ENCODE results near the gene HNRNPA0. TPM values are rescaled to one million over a fixed set of nuclear protein-coding genes. Genes with fewer than 3 reads are reported as not detected.

The HNRNPA0 gene
- polyA plus RNA-seq, 3 donors, result 70.3 to 83.7 (median 71.0) TPM

DNA sequence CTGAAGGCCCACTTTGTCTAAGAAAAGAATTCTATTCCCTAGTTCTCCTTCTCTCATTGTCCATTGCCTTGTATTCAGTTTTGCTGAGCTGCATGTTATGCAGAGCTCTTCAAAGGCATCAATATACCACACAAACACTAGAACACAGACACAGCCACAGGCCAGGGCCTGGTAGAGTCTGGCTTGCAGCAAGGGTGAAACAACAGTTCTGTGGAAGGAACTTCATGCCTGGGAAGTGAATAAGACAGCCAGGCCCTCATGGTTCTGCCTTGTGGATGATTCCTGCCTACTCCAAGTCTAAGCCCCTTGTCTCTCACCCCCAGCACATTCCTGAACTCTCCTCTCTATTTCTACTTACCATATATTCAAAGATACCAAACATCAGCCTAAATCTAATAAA lies 49.1 kb downstream of the HNRNPA0 start:
- DNase-seq (ENCODE audit: extremely low read depth in 1 of 11, low read depth in 9 of 11, low spot score in 4 of 11), result no peak

DNA sequence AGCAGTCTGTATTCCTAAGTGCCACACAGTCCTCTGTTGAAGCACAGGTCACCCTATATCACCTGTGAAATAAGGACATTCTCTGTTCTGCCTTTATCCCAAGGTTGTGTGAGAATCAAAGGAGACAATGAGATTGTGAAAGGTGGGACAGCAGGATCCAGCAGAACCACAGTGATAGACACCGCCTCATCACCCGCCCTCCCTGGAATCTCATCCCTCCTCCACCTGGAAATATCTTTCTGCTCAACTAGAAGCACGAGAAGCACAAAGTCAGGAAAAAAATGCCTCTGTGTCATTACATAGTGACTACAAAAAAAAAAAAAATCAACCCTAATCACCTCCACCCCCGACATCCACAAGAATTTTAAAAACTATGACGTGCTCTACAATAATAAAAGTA lies 50.6 kb downstream of the HNRNPA0 start:
- DNase-seq (ENCODE audit: extremely low read depth in 1 of 11, low read depth in 9 of 11, low spot score in 4 of 11), result no peak

DNA sequence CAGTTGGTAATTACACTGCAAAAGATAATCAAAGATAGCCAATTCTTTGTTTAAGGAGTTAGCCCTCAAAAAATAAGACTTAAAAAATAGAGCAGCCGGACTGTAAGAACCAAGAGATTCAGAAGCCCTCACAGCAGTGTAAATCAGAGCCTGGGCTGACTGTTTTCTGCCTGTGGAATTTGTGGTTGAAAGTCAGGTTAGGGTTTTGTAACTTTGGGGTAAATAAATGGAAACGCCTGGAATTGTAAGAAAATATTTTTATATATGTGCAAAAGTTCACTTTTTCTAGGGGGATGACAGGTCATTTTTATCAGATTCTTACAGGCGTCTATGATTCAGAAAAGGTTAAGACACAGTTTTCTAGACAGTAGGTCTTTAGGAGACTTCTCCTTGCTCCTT lies 53.9 kb downstream of the HNRNPA0 start:
- no peak for DNase-seq (ENCODE audit: extremely low read depth in 1 of 11, low read depth in 9 of 11, low spot score in 4 of 11)

DNA sequence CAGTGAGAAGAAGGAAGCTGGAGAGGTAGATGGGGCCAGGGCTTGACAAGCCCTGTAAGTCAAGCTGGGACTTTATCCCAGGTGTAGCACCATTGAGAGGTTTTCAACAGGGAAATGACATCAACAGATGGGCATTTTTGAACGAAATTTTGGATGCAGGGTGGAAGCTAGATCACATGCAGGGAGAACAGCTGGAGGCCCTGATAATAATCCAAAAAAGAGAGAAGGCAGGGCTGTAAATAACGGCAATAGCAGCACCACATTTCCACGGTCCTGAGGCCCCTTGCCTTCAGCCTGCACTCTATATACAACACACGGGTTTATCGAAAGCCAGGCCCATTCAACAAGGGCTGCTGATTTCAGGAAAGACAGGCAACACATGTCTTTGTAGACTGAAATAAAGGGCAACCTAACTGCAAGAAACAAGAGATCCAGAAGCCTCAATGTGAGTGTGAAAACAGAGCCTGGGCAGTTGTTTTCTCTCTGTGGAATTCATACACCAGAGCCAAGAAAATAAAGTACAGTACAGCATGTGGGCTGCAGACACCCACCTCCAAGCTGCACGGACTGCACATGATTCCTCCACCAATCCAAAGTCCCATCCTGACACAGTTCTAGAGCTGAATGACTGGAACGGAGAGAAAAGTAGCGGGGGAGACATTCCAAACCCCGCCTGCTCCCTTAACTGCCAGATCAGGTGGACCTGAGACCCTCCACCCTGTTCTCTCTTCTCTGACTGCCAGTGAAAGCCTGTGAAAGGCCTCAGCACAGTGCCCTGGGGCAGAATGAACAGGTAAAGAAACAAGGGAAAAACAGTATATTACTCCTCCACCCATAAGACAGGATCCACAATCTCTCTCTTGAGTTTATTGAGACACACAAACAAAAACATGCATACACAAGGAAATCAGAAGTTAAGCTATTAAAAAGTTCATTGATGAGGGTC lies 54.6 kb downstream of the HNRNPA0 start:
- DNase-seq (ENCODE audit: extremely low read depth in 1 of 11, low read depth in 9 of 11, low spot score in 4 of 11), result no peak

DNA sequence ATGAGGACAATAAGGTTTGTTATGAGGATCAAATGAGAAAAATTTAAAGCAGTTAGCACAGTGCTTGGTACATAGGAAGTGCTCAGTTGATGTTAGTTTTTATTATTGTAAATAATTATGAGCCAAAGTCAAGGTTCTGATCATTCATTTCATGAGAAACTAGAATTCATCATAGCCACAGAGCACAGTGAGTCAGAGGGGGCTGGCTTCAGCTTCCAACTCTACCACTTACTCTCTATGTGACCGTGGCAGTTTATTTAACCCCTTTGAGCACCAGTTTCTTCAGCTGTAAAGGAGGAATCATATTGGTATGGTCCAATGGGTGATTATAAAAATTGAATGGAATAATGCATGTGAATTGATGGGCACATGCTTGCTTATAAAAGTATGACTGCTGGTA lies 57.7 kb downstream of the HNRNPA0 start:
- DNase-seq (ENCODE audit: extremely low read depth in 1 of 11, low read depth in 9 of 11, low spot score in 4 of 11), result no peak

DNA sequence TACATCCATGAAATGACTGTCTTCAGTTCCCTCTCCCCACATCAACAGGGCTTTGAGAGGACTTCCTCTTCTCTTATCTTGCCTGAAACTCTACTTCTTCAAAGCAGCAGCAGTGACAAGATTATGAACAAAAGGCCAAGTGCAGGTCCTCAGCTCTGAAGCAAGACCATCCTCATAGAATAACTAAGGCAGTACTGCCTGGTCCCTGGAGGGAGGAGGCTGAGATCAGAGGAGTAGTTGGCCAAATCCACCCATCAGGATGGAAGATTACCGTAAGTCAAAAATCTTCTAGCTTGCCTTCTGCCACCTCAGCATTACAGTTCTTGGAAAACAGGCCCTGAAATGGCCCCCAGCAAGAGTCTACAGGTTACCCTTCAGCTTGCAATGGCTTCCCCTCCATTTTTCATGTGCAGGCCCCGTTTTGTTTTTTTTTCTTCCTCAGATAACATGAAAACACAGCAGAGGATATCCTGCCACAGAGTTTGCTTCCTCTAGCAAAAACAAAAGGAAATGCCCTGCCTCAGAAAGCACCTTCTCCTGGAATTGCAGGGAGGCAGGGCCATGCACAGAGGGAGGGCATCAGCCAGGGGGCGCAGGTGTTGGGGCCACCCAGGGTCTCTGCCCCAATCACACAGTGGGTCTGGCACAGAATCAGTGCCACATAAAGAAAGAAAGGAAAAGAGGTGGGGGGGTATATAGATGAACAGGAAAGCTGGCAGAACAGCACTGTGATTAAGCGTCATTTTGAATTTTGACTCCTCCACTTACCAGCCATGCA lies 58.3 kb downstream of the HNRNPA0 start:
- no peak for DNase-seq (ENCODE audit: extremely low read depth in 1 of 11, low read depth in 9 of 11, low spot score in 4 of 11)

Other genes starting within 250 kb of the HNRNPA0 start
- gene KLHL3, start 18.3 kb downstream of the HNRNPA0 start, polyA plus RNA-seq (ENCODE audit: insufficient read length in 3 of 3), result 10 to 100 TPM; 13.7 to 27.5 (median 17.6) TPM
- 1 to 10 TPM; 1.5 to 1.9 (median 1.7) TPM for gene MYOT, start 113.5 kb upstream of the HNRNPA0 start, polyA plus RNA-seq (ENCODE audit: insufficient read length in 3 of 3)
- gene PKD2L2, start 135.1 kb upstream of the HNRNPA0 start, polyA plus RNA-seq (ENCODE audit: insufficient read length in 3 of 3), result under 1 TPM in 2 of 3 donors, not detected in 1; 0.13 to 0.73 TPM